H9 (cell line): ENCODE data around the gene LHCGR. TPM values are rescaled to one million over a fixed set of nuclear protein-coding genes. Genes with fewer than 3 reads are reported as not detected.

Experiments
- DNase-seq: peaks from one replicate; pipeline ENCODE4 v3.0.0-alpha.2; 2017
- H2AFZ ChIP-seq: one replicate; pipeline ENCODE4 v1.6.1; 2013; ENCODE audit warnings: mild to moderate bottlenecking, low read length, control low read depth, moderate library complexity
- H2AK5ac ChIP-seq: 2 replicates; pipeline ENCODE4 v1.6.1; 2013; ENCODE audit warnings: low read length, control low read depth, mixed read lengths; ENCODE audit not compliant: insufficient read length
- H2BK120ac ChIP-seq: one replicate; pipeline ENCODE4 v1.6.1; 2013; ENCODE audit warnings: low read depth, mild to moderate bottlenecking, low read length, control low read depth, inconsistent platforms; ENCODE audit not compliant: poor library complexity, severe bottlenecking
- H2BK12ac ChIP-seq: 2 replicates; pipeline ENCODE4 v1.6.1; 2013; ENCODE audit warnings: low read length, control low read depth, mixed read lengths, low read depth; ENCODE audit not compliant: insufficient read length
- H2BK15ac ChIP-seq: 2 replicates; pipeline ENCODE4 v1.6.1; 2013; ENCODE audit warnings: low read depth, low read length, control low read depth
- H2BK20ac ChIP-seq: one replicate; pipeline ENCODE4 v1.6.1; 2013; ENCODE audit warnings: low read depth, mild to moderate bottlenecking, low read length, control low read depth, inconsistent platforms; ENCODE audit not compliant: poor library complexity, severe bottlenecking
- H2BK5ac ChIP-seq: 2 replicates; pipeline ENCODE4 v1.6.1; 2013; ENCODE audit warnings: low read length, control low read depth, mixed read lengths; ENCODE audit not compliant: insufficient read length
- H3K14ac ChIP-seq: 2 replicates; pipeline ENCODE4 v1.6.1; 2013; ENCODE audit warnings: low read length, control low read depth; ENCODE audit not compliant: insufficient read depth
- H3K18ac ChIP-seq: 2 replicates; pipeline ENCODE4 v1.6.1; 2013; ENCODE audit warnings: low read depth, mild to moderate bottlenecking, mixed read lengths, low read length, control low read depth; ENCODE audit not compliant: insufficient read length
- H3K23ac ChIP-seq: 2 replicates; pipeline ENCODE4 v1.6.1; 2013; ENCODE audit warnings: low read length, control low read depth, mixed read lengths, low read depth; ENCODE audit not compliant: insufficient read length
- H3K23me2 ChIP-seq: 2 replicates; pipeline ENCODE4 v1.6.1; 2013; ENCODE audit warnings: low read depth, mild to moderate bottlenecking, mixed read lengths, low read length, control low read depth; ENCODE audit not compliant: insufficient read length, poor library complexity, severe bottlenecking
- H3K27ac ChIP-seq: 2 replicates; pipeline ENCODE4 v1.5.1; 2013; ENCODE audit warnings: low read length, control low read depth, mixed read lengths, low read depth; ENCODE audit not compliant: insufficient read length
- H3K27me3 ChIP-seq: 2 replicates; pipeline ENCODE4 v1.6.1; 2013; ENCODE audit warnings: low read length, control low read depth, inconsistent platforms; ENCODE audit not compliant: insufficient read depth
- H3K4ac ChIP-seq: 2 replicates; pipeline ENCODE4 v1.6.1; 2013; ENCODE audit warnings: low read depth, mild to moderate bottlenecking, control low read depth, inconsistent platforms, low read length, moderate library complexity
- H3K4me1 ChIP-seq: 2 replicates; pipeline ENCODE4 v1.6.1; 2013; ENCODE audit warnings: low read length, control low read depth, inconsistent platforms; ENCODE audit not compliant: insufficient read depth
- H3K4me2 ChIP-seq: 2 replicates; pipeline ENCODE4 v1.6.1; 2013; ENCODE audit warnings: low read length, control low read depth, mixed read lengths; ENCODE audit not compliant: insufficient read length, insufficient read depth
- H3K56ac ChIP-seq: 2 replicates; pipeline ENCODE4 v1.6.1; 2013; ENCODE audit warnings: low read depth, mild to moderate bottlenecking, mixed read lengths, low read length, control low read depth; ENCODE audit not compliant: insufficient read length
- H3K79me1 ChIP-seq: 2 replicates; pipeline ENCODE4 v1.6.1; 2013; ENCODE audit warnings: low read depth, mild to moderate bottlenecking, moderate library complexity, low read length, control low read depth, inconsistent platforms; ENCODE audit not compliant: insufficient read depth, poor library complexity, severe bottlenecking
- H3K79me2 ChIP-seq: 2 replicates; pipeline ENCODE4 v1.6.1; 2013; ENCODE audit warnings: low read length, control low read depth, inconsistent platforms; ENCODE audit not compliant: insufficient read depth
- H3K9ac ChIP-seq: 2 replicates; pipeline ENCODE4 v1.6.1; 2013; ENCODE audit warnings: low read length, control low read depth, mixed read lengths; ENCODE audit not compliant: insufficient read length; ENCODE audit errors: extremely low read depth
- H3K9me3 ChIP-seq: one replicate; pipeline ENCODE4 v1.6.1; 2013; ENCODE audit warnings: low read depth, low read length, inconsistent platforms; ENCODE audit not compliant: control insufficient read depth
- H3T11ph ChIP-seq: one replicate; pipeline ENCODE4 v1.6.1; 2013; ENCODE audit warnings: mild to moderate bottlenecking, low read length, control low read depth, inconsistent platforms
- H4K20me1 ChIP-seq: one replicate; pipeline ENCODE4 v1.6.1; 2013; ENCODE audit not compliant: control insufficient read depth, insufficient read length, insufficient read depth
- H4K5ac ChIP-seq: 2 replicates; pipeline ENCODE4 v1.6.1; 2013; ENCODE audit warnings: low read depth, mild to moderate bottlenecking, mixed read lengths, low read length, control low read depth; ENCODE audit not compliant: insufficient read length
- H4K8ac ChIP-seq: replicated peaks from 2 replicates; pipeline ENCODE4 v1.6.1; 2013; ENCODE audit warnings: low read length, control low read depth, mixed read lengths, low read depth; ENCODE audit not compliant: insufficient read length
- H4K91ac ChIP-seq: 2 replicates; pipeline ENCODE4 v1.6.1; 2013; ENCODE audit warnings: low read depth, mild to moderate bottlenecking, moderate library complexity, mixed read lengths, low read length, control low read depth; ENCODE audit not compliant: insufficient read length
- H3K27ac Mint-ChIP-seq, 3 experiments: 2 replicates in 2 of 3; 3 replicates in 1 of 3; pipeline ENCODE4 v1.8.0; 2020 to 2021; ENCODE audit warnings: mixed read lengths in 3 of 3, mild to moderate bottlenecking in 1 of 3, moderate library complexity in 1 of 3
- H3K27me3 Mint-ChIP-seq: 2 replicates; pipeline ENCODE4 v1.8.0; 2021; ENCODE audit warnings: low read depth, mild to moderate bottlenecking, moderate library complexity, mixed read lengths
- H3K36me3 Mint-ChIP-seq, 3 experiments: 2 replicates in 2 of 3; 3 replicates in 1 of 3; pipeline ENCODE4 v1.8.0; 2020 to 2021; ENCODE audit warnings: low read depth in 3 of 3, mixed read lengths in 3 of 3; ENCODE audit not compliant: insufficient read depth in 1 of 3
- H3K4me1 Mint-ChIP-seq, 2 experiments: 2 replicates each; pipeline ENCODE4 v1.8.0; 2020; ENCODE audit warnings: mixed read lengths in 2 of 2
- H3K4me3 Mint-ChIP-seq, 2 experiments: 2 replicates in 1 of 2; 3 replicates in 1 of 2; pipeline ENCODE4 v1.8.0; 2020 to 2021; ENCODE audit warnings: mild to moderate bottlenecking in 2 of 2, mixed read lengths in 2 of 2, moderate library complexity in 1 of 2
- H3K9me3 Mint-ChIP-seq, 2 experiments: 2 replicates in 1 of 2; 3 replicates in 1 of 2; pipeline ENCODE4 v1.8.0; 2020; ENCODE audit warnings: mild to moderate bottlenecking in 2 of 2, mixed read lengths in 2 of 2, moderate library complexity in 1 of 2
- CTCF ChIP-seq: fragments of 200-600 bp; sonication (generic); conservative IDR thresholded peaks from 3 replicates; pipeline ENCODE4 v1.8.0; 2021; ENCODE audit warnings: antibody characterized with exemption, mild to moderate bottlenecking
- WGBS: extraction: QIAGEN DNeasy Blood & Tissue Kit; methylation state at CpG from one replicate; pipeline ENCODE4 v1.1.7; 2013; ENCODE audit warnings: missing lambda C conversion rate, low lambda C conversion rate, mixed read lengths; ENCODE audit not compliant: insufficient read length; ENCODE audit errors: extremely low coverage; 5-methylcytosine and 5-hydroxymethylcytosine counted together
- total RNA-seq: library from RNA; stranded (reverse); gene quantifications from 2 replicates; pipeline ENCODE4 v1.2.1, GENCODE V29; 2021

The LHCGR gene
- total RNA-seq, 1 experiment from 2014 or later: 0.44 TPM

DNA sequence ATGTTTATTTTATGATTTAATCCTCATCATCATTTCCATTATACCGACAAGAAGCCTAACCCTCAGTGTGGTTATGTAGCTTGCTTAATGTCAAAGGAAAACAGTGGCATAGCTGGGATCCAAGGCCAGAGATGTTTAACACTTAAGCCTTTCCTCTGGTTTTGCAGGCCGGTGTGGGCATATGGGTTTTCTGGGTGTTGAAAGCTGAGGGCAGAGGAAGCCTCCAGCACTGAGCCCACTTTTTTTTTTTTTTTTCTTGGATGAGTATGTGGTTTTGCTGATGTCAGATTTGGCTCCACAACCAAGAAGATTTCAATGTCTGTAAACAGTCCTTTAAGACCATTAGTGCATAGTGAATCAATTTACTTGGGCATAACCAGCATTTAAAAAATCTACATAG, 41.3 kb downstream of the LHCGR start:
- Histone ChIP-seq H3K79me2 (no peaks in the 10 kb centered on the region), H3K4me2 (no peak overlapping the region), H3K18ac (no peak overlapping the region), H3K23me2 (no peaks in the 10 kb centered on the region), H4K5ac (no peak overlapping the region), H2BK15ac (no peak overlapping the region), H2BK120ac (no peak overlapping the region), H3K9me3 (no peaks in the 10 kb centered on the region), H4K20me1 (no peaks in the 10 kb centered on the region), H2BK12ac (no peak overlapping the region), H3K27ac (no peak overlapping the region), H2AFZ (no peak overlapping the region), H2BK5ac (no peak overlapping the region), H3K4me1 (peaks cover 3% of the 10 kb centered on the region; the same call in 1 of the 2 replicates), H3K14ac (no peak overlapping the region), H3K9ac (no peak overlapping the region), H4K8ac (no peak overlapping the region), H3T11ph (no peak overlapping the region), H4K91ac (no peak overlapping the region), H3K23ac (no peak overlapping the region), H3K79me1 (no peaks in the 10 kb centered on the region), H3K56ac (no peak overlapping the region), H2AK5ac (no peak overlapping the region), H3K27me3 (no peaks in the 10 kb centered on the region), H2BK20ac (no peak overlapping the region), H3K4ac (no peak overlapping the region)
- Mint-ChIP-seq H3K27ac (no peak overlapping the region), H3K4me1 (peaks cover 16 to 23% of the 10 kb centered on the region in 2 experiments), H3K9me3 (no peaks in the 10 kb centered on the region), H3K36me3 (no peaks in the 10 kb centered on the region), H3K27me3 (no peaks in the 10 kb centered on the region; the same call in 1 of the 2 replicates), H3K4me3 (no peak overlapping the region)
- no CpG with 5 or more reads among the region's 2 CpGs for WGBS
- TF ChIP-seq CTCF: no peak
- no peak for DNase-seq
